ENCODE results near the gene NPEPL1.

DNA sequence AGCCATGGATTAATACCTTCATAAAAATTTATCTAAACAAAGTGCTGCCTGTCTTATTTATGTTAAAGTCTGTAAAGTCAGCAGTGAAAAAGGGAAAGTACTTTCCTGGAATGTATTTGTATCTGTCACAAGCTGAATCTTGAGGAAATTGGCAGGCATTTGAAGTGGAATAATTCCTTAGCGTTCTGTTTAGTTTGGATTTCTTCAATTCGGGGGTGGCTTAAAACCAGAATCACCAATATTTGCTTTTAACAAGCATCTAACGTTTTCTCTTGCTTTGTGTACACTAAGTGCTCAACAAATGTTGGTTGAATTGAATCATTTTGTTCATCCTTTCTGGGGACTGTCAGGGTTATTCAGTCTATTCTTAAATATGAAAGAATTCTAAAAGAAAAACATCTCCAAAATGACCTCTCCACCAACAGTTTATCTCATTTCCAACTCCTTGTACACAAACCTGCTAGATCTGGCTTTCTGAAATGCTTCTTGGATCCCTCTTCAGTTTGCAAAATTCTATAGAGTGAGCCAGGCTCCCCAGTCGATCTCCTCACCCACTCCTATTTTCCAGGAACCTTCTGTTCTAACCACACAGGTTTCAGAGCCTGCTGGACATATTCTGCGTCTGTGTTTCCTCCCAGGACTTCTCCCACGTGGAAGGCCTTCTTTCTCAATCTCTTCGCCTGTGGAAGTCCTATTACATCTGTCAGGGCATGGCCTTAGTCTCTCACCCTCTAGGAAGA is 2.0 kb upstream of the NPEPL1 start:
- TF ChIP-seq, protein P1, sequence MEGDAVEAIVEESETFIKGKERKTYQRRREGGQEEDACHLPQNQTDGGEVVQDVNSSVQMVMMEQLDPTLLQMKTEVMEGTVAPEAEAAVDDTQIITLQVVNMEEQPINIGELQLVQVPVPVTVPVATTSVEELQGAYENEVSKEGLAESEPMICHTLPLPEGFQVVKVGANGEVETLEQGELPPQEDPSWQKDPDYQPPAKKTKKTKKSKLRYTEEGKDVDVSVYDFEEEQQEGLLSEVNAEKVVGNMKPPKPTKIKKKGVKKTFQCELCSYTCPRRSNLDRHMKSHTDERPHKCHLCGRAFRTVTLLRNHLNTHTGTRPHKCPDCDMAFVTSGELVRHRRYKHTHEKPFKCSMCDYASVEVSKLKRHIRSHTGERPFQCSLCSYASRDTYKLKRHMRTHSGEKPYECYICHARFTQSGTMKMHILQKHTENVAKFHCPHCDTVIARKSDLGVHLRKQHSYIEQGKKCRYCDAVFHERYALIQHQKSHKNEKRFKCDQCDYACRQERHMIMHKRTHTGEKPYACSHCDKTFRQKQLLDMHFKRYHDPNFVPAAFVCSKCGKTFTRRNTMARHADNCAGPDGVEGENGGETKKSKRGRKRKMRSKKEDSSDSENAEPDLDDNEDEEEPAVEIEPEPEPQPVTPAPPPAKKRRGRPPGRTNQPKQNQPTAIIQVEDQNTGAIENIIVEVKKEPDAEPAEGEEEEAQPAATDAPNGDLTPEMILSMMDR (IDR thresholded peaks at IDR 0.05): no peak
- TF ChIP-seq POLR2A (IDR thresholded peaks at IDR 0.05): no peak
